ENCODE data around the gene COP1. TPM values are rescaled to one million over a fixed set of nuclear protein-coding genes. Genes with fewer than 3 reads are reported as not detected.

Gene COP1
- total RNA-seq, 1 experiment from 2014 or later, result 35.8 TPM

DNA sequence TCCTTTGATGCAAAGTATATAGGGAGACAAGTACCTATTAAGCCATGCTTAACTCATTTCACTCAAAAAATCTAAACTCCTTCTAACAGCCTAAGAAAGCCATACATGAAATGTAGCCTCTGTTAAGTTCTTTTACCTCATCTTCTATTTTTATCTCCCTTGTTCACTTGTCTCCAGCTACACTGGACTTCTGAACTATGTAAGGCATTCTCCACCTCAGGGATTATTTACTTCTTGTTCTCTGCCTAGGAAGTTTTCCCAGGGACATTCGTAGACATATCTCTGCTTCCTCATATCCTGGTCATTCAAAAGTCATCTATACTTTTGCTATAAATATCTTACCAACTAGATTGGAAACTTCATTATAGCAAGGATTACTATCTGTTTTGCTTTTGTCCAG, 96.9 kb downstream of the COP1 start:
- Histone ChIP-seq H3K27ac (ENCODE audit: low read depth, low read length, poor library complexity, severe bottlenecking) (no peak overlapping the region), H3K36me3 (ENCODE audit: insufficient read depth, low read length, poor library complexity, severe bottlenecking) (no peaks in the 10 kb centered on the region), H3K4me1 (ENCODE audit: insufficient read depth, low read length, poor library complexity, severe bottlenecking) (no peaks in the 10 kb centered on the region), H3K9me3 (ENCODE audit: low read depth, low read length, poor library complexity, severe bottlenecking) (no peaks in the 10 kb centered on the region), H3K4me3 (ENCODE audit: low read depth, low read length, poor library complexity, severe bottlenecking) (no peak overlapping the region), H3K27me3 (replicated peaks; ENCODE audit: insufficient read depth, low read depth, low read length, poor library complexity) (no peaks in the 10 kb centered on the region)
- no peak for TF ChIP-seq EZH2 (IDR thresholded peaks at IDR 0.05; ENCODE audit: borderline replicate concordance, low read depth, low read length, poor library complexity, severe bottlenecking)
- TF ChIP-seq, protein P1, sequence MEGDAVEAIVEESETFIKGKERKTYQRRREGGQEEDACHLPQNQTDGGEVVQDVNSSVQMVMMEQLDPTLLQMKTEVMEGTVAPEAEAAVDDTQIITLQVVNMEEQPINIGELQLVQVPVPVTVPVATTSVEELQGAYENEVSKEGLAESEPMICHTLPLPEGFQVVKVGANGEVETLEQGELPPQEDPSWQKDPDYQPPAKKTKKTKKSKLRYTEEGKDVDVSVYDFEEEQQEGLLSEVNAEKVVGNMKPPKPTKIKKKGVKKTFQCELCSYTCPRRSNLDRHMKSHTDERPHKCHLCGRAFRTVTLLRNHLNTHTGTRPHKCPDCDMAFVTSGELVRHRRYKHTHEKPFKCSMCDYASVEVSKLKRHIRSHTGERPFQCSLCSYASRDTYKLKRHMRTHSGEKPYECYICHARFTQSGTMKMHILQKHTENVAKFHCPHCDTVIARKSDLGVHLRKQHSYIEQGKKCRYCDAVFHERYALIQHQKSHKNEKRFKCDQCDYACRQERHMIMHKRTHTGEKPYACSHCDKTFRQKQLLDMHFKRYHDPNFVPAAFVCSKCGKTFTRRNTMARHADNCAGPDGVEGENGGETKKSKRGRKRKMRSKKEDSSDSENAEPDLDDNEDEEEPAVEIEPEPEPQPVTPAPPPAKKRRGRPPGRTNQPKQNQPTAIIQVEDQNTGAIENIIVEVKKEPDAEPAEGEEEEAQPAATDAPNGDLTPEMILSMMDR (conservative IDR thresholded peaks at IDR 0.05; ENCODE audit: low read depth, low read length), result no peak
- POLR2A ChIA-PET (ENCODE audit: low non-redundant PET), result no interaction called here
- intact Hi-C loops (cut with micrococcal nuclease; ENCODE audit: unreplicated experiment), result no loop called here
- CTCF ChIA-PET, result no interaction called here
- DNase-seq (ENCODE audit: low spot score), result no peak
- BruUV-seq (replicated peaks), result no TSS peak

DNA sequence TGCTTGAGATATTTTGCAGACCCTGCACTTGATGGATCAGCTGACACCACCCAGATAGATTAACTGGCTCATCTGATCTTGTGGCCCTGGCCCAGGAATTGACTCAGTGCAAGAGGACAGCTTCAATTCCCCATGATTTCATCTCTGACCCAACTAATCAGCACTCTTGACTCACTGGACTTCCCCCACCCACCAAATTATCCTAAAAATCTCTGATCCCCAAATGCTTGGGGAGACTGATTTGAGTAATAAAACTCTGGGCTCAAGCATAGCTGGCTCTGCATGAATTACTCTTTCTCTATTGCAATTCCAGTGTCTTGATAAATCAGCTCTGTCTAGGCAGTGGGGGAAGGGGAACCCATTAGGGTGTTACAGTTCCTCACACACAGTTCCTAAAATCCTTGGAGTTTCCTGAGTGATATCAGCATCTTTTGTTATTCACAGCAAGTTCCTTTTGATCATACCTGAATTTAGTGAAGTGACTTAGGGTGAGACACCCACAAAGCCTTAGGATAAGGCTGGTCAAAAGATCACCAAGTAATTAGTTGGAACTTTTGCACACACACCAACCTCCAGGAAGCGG, 104.2 kb downstream of the COP1 start:
- H3K4me3 ChIP-seq (ENCODE audit: low read depth, low read length, poor library complexity, severe bottlenecking), result no peak overlapping the region
- no TSS peak for BruUV-seq (replicated peaks)
- H3K27ac ChIP-seq (ENCODE audit: low read depth, low read length, poor library complexity, severe bottlenecking), result no peak overlapping the region
- ChIA-PET CTCF (no interaction called here), POLR2A (ENCODE audit: low non-redundant PET) (no interaction called here)
- H3K36me3 ChIP-seq (ENCODE audit: insufficient read depth, low read length, poor library complexity, severe bottlenecking), result peaks cover 12% of the 10 kb centered on the region
- no peaks in the 10 kb centered on the region for H3K27me3 ChIP-seq (replicated peaks; ENCODE audit: insufficient read depth, low read depth, low read length, poor library complexity)
- no peaks in the 10 kb centered on the region for H3K4me1 ChIP-seq (ENCODE audit: insufficient read depth, low read length, poor library complexity, severe bottlenecking)
- no peak for TF ChIP-seq EZH2 (IDR thresholded peaks at IDR 0.05; ENCODE audit: borderline replicate concordance, low read depth, low read length, poor library complexity, severe bottlenecking)
- TF ChIP-seq, protein P1 (conservative IDR thresholded peaks at IDR 0.05; ENCODE audit: low read depth, low read length), result no peak
- peaks cover 18% of the 10 kb centered on the region for H3K9me3 ChIP-seq (ENCODE audit: low read depth, low read length, poor library complexity, severe bottlenecking)
- intact Hi-C loops (cut with micrococcal nuclease; ENCODE audit: unreplicated experiment), result no loop called here
- DNase-seq (ENCODE audit: low spot score), result no peak

DNA sequence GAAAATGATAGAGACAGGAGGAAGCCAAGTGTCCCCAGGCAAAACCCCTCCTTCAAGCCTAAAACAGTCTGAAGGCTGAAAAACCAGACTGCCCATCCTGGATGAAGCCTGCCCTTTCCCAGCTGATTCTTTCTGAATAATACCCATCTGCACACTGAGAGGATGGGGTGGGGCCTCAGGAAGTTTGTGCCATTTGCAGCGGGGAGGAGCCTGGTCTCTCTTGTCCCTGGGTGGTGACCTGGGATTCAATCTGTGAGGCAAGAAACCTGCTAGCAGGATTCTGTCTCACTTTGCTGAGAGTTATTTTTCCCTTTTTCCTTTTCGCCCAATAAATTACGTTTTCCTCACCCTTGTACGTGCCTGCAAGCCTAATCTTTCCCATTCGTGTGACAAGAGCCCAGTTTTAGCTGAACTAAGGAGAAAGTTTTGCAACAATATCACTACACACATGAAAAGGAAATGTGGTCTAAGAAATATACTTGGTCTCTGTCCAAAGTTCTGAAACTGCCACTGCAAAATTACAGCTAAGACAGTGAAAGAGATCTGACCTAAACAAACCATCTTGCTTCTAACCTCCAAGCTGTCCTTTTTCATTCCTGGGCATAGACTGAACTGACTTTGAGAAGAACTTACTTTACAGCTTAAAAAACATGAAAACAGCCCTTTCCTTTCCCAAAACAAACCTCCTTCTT, 105.0 kb downstream of the COP1 start:
- ChIA-PET POLR2A (ENCODE audit: low non-redundant PET) (no interaction called here), CTCF (no interaction called here)
- no peak for TF ChIP-seq EZH2 (IDR thresholded peaks at IDR 0.05; ENCODE audit: borderline replicate concordance, low read depth, low read length, poor library complexity, severe bottlenecking)
- TF ChIP-seq, protein P1 (conservative IDR thresholded peaks at IDR 0.05; ENCODE audit: low read depth, low read length), result no peak
- H3K4me3 ChIP-seq (ENCODE audit: low read depth, low read length, poor library complexity, severe bottlenecking), result no peak overlapping the region
- H3K27me3 ChIP-seq (replicated peaks; ENCODE audit: insufficient read depth, low read depth, low read length, poor library complexity), result no peaks in the 10 kb centered on the region
- intact Hi-C loops (cut with micrococcal nuclease; ENCODE audit: unreplicated experiment), result no loop called here
- H3K4me1 ChIP-seq (ENCODE audit: insufficient read depth, low read length, poor library complexity, severe bottlenecking), result no peaks in the 10 kb centered on the region
- peaks cover 19% of the 10 kb centered on the region for H3K9me3 ChIP-seq (ENCODE audit: low read depth, low read length, poor library complexity, severe bottlenecking)
- H3K36me3 ChIP-seq (ENCODE audit: insufficient read depth, low read length, poor library complexity, severe bottlenecking), result peaks cover 14% of the 10 kb centered on the region
- no peak overlapping the region for H3K27ac ChIP-seq (ENCODE audit: low read depth, low read length, poor library complexity, severe bottlenecking)
- BruUV-seq (replicated peaks), result no TSS peak
- no peak for DNase-seq (ENCODE audit: low spot score)

Data from A673 (cell line).